Gastrocnemius medialis (tissue), 4 donors: ENCODE measurements around the gene CYP39A1. TPM values are rescaled to one million over a fixed set of nuclear protein-coding genes. Genes with fewer than 3 reads are reported as not detected.

ENCODE experiments used
- ATAC-seq, 2 donors: fragments of 150-250 bp; one replicate each; pipeline ENCODE4 v1.9.1; 2016
- DNase-seq, 2 donors: peaks; one replicate each; pipeline ENCODE4 v3.0.0-alpha.2; 2019
- H3K27ac ChIP-seq, 4 donors: fragments of 200-600 bp; sonication (generic); 1 replicate in 1 of 4; 2 replicates in 3 of 4; pipeline ENCODE4 v1.5.1; 2016 to 2018; ENCODE audit warnings: mild to moderate bottlenecking in 2 of 4, moderate library complexity in 1 of 4
- H3K27me3 ChIP-seq, 3 donors: fragments of 200-600 bp; sonication (generic) in 2 of 3; 1 replicate in 1 of 3; 2 replicates in 2 of 3; pipeline versions ENCODE4 v1.5.1 to v1.6.0; 2016 to 2019; ENCODE audit warnings: mild to moderate bottlenecking in 1 of 3, moderate library complexity in 1 of 3
- H3K36me3 ChIP-seq, 2 donors: fragments of 200-600 bp; sonication (generic) in 1 of 2; one replicate each; pipeline ENCODE4 v1.5.1; 2017 to 2018
- H3K4me1 ChIP-seq, 2 donors: fragments of 200-600 bp; sonication (generic) in 1 of 2; one replicate each; pipeline ENCODE4 v1.5.1; 2016 to 2017; ENCODE audit warnings: mild to moderate bottlenecking in 2 of 2
- H3K4me3 ChIP-seq, 4 donors: fragments of 200-600 bp; sonication (generic) in 3 of 4; 1 replicate in 1 of 4; 2 replicates in 3 of 4; pipeline ENCODE4 v1.5.1; 2016 to 2019; ENCODE audit warnings: mild to moderate bottlenecking in 2 of 4
- H3K9me3 ChIP-seq, 3 donors: fragments of 200-600 bp; sonication (generic) in 2 of 3; 1 replicate in 1 of 3; 2 replicates in 2 of 3; pipeline ENCODE4 v1.5.1; 2016 to 2019
- CTCF ChIP-seq, 5 experiments: fragments of 450-650 bp in 3 of 5; fragments of 200-600 bp in 2 of 5; sonication (generic) in 2 of 5; IDR thresholded peaks in 4 of 5; conservative IDR thresholded peaks in 1 of 5; 1 replicate in 4 of 5; 2 replicates in 1 of 5; pipeline ENCODE4 v1.5.1; 2016 to 2019; ENCODE audit warnings: antibody characterized with exemption in 5 of 5, mild to moderate bottlenecking in 3 of 5, moderate library complexity in 3 of 5
- POLR2A ChIP-seq, 2 donors: fragments of 450-650 bp; IDR thresholded peaks; one replicate each; pipeline ENCODE4 v1.6.1; 2017; ENCODE audit warnings: antibody characterized with exemption in 2 of 2, mild to moderate bottlenecking in 2 of 2, moderate library complexity in 2 of 2
- in situ Hi-C, 4 donors: fragments of 200-750 bp; cut with MboI; loops; one replicate each; pipeline versions ENCODE4 v1.15.0 to v1.8.0; 2017; ENCODE audit warnings: low sequenced_read_pairs in 4 of 4
- intact Hi-C: fragments of 100-400 bp; cut with DNase I; formaldehyde crosslinking; loops from one replicate; pipeline ENCODE4 v1.15.1; 2023; ENCODE audit warnings: low total_unique reads
- total RNA-seq, 4 donors: library from RNA; depleted of rRNA; stranded (reverse); fragments of >200 nt; gene quantifications; one replicate each; pipeline versions ENCODE4 v1.1.0 to v1.2.3, GENCODE V29; 2016

The CYP39A1 gene
- 1 to 10 TPM in 2 of 4 donors, under 1 TPM in 2; 0.24 to 3.8 (median 1.0) TPM for total RNA-seq

GRCh38 chr6:46652603-46653438, at the start of gene CYP39A1, which contains the start of gene SLC25A27:
TSS of gene CYP39A1 (minus strand) at chr6:46652818. CDS start at chr6:46652582, 236 bp downstream.
TSS of gene SLC25A27 (plus strand) at chr6:46652975. CDS start at chr6:46653193, 218 bp downstream.
- no peaks in the 10 kb centered on the region for H3K9me3 ChIP-seq
- H3K27ac ChIP-seq, result peak within 1 kb of the TSS; percentile 87 to 97 (median 93)
- H3K27me3 ChIP-seq, result no peaks in the 10 kb centered on the region
- H3K4me1 ChIP-seq, result peaks cover 25% of the 10 kb centered on the region in 2 donors
- intact Hi-C loops, result loop anchor here (5.0 to 10.0 kb wide), 2 partner anchors 216 to 558 kb away; no protein-coding TSS in a partner anchor
- DNase-seq, result peak; percentile 87 to 90
- peak within 1 kb of the TSS; percentile 77 to 97 (median 88) for H3K4me3 ChIP-seq
- peak; percentile 99 for ATAC-seq
- H3K36me3 ChIP-seq, result peaks cover 0 to 6% of the 10 kb centered on the region in 2 donors
- TF ChIP-seq POLR2A (IDR thresholded peaks at IDR 0.05) (peak; percentile 60 to 83), CTCF (IDR thresholded peaks at IDR 0.05 in 4 of 5, conservative IDR thresholded peaks at IDR 0.05 in 1 of 5) (peak in 1 of 5 experiments; percentile 18)
- in situ Hi-C loops, result no loop called here

DNA sequence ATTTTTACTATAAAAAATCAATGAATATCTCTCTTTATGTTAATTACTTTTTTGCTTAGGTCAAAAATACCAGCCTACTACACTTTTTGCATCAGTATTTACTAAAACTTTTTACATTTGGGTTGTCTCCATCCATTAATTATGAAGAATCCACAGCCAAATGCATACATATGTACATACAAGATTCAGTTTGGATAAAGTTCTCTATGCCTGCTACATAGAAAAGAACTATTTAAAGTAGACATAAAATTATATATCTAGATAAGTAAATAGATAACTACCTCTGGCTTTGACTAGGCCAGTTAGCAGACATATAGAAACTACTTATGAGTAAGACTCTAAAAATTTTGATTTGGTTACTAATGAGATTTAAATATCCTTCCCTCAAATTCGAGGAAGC, 47.4 kb upstream of the CYP39A1 start:
- ATAC-seq (no peak), DNase-seq (no peak)
- no peaks in the 10 kb centered on the region for H3K27me3 ChIP-seq
- no peaks in the 10 kb centered on the region for H3K9me3 ChIP-seq
- in situ Hi-C loops (no loop called here), intact Hi-C loops (no loop called here)
- no peak overlapping the region for H3K4me3 ChIP-seq
- no peaks in the 10 kb centered on the region for H3K36me3 ChIP-seq
- H3K4me1 ChIP-seq, result no peaks in the 10 kb centered on the region
- no peak overlapping the region for H3K27ac ChIP-seq
- no peak for TF ChIP-seq CTCF (IDR thresholded peaks at IDR 0.05 in 4 of 5, conservative IDR thresholded peaks at IDR 0.05 in 1 of 5)
- TF ChIP-seq POLR2A (IDR thresholded peaks at IDR 0.05), result no peak

GRCh38 chr6:46690911-46691451, 38.4 kb upstream of the CYP39A1 start:
- ATAC-seq, result no peak
- Histone ChIP-seq H3K9me3 (no peaks in the 10 kb centered on the region), H3K27ac (no peak overlapping the region), H3K4me1 (no peaks in the 10 kb centered on the region), H3K4me3 (no peak overlapping the region), H3K27me3 (no peaks in the 10 kb centered on the region), H3K36me3 (no peaks in the 10 kb centered on the region)
- intact Hi-C loops, result no loop called here
- in situ Hi-C loops, result no loop called here
- DNase-seq, result no peak
- TF ChIP-seq CTCF (IDR thresholded peaks at IDR 0.05 in 4 of 5, conservative IDR thresholded peaks at IDR 0.05 in 1 of 5), result no peak
- no peak for TF ChIP-seq POLR2A (IDR thresholded peaks at IDR 0.05)

- intact Hi-C loops (no loop called here), in situ Hi-C loops (no loop called here)
- Histone ChIP-seq H3K4me1 (no peaks in the 10 kb centered on the region), H3K36me3 (no peaks in the 10 kb centered on the region), H3K27me3 (no peaks in the 10 kb centered on the region), H3K4me3 (no peak overlapping the region), H3K9me3 (no peaks in the 10 kb centered on the region), H3K27ac (no peak overlapping the region)
- no peak for DNase-seq
- no peak for ATAC-seq
- TF ChIP-seq CTCF (IDR thresholded peaks at IDR 0.05 in 4 of 5, conservative IDR thresholded peaks at IDR 0.05 in 1 of 5) (no peak), POLR2A (IDR thresholded peaks at IDR 0.05) (no peak)
Observed at GRCh38 chr6:46690141-46690755, 37.6 kb upstream of the CYP39A1 start.
